ENCODE measurements around the gene PSTPIP2. TPM values are rescaled to one million over a fixed set of nuclear protein-coding genes. Genes with fewer than 3 reads are reported as not detected.

Gene PSTPIP2
- total RNA-seq, 1 experiment from 2014 or later = 3.3 TPM

DNA sequence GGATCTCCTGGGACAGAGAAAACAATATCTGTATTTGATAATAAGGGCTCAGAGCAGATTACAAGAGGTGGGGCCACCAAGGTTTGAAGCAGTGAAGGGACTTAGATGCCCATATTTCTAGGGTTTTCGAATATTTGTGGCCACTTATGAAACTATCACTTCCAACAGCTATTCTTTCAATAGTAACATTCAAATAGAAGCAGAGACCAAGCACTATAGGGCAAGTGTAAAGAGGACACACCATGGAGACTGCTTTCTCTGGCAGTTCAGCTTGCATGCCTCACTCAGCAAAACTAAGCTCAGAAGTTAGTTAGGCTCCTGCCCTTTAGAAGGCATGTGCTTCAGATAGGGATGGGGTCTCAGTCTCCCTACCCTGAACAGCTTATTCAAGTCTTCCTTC is 10.3 kb downstream of the PSTPIP2 start:
- no peak overlapping the region for H3K4ac ChIP-seq (ENCODE audit: low read depth, low read length)
- no peak overlapping the region for H2AFZ ChIP-seq (ENCODE audit: low read length)
- no peaks in the 10 kb centered on the region for H3K79me1 ChIP-seq (ENCODE audit: insufficient read depth, low read depth, low read length, poor library complexity, severe bottlenecking)
- no peaks in the 10 kb centered on the region for H3K27me3 ChIP-seq (ENCODE audit: insufficient read depth, low read length)
- no peak overlapping the region for H3K18ac ChIP-seq (ENCODE audit: insufficient read length, low read depth, low read length)
- Mint-ChIP-seq H3K9me3 (no peaks in the 10 kb centered on the region), H3K27ac (no peak overlapping the region), H3K4me1 (peaks cover 0 to 5% of the 10 kb centered on the region in 2 experiments; a peak in 1 of 4 replicates), H3K4me3 (no peak overlapping the region), H3K36me3 (ENCODE audit: insufficient read depth in 1 of 3, low read depth in 3 of 3) (no peaks in the 10 kb centered on the region), H3K27me3 (ENCODE audit: low read depth) (no peaks in the 10 kb centered on the region)
- no peak overlapping the region for H3K14ac ChIP-seq (ENCODE audit: insufficient read depth, low read length)
- WGBS (ENCODE audit: extremely low coverage, insufficient read length, low lambda C conversion rate) = no CpG with 5 or more reads among the region's 1 CpG
- no peak overlapping the region for H3K23ac ChIP-seq (ENCODE audit: insufficient read length, low read depth, low read length)
- H2AK5ac ChIP-seq (ENCODE audit: insufficient read length, low read length) = no peak overlapping the region
- no peaks in the 10 kb centered on the region for H3K9me3 ChIP-seq (ENCODE audit: control insufficient read depth, low read depth, low read length)
- H3K56ac ChIP-seq (ENCODE audit: insufficient read length, low read depth, low read length) = no peak overlapping the region
- H3K4me2 ChIP-seq (ENCODE audit: insufficient read depth, insufficient read length, low read length) = no peak overlapping the region
- H2BK5ac ChIP-seq (ENCODE audit: insufficient read length, low read length) = no peak overlapping the region
- H3K23me2 ChIP-seq (ENCODE audit: insufficient read length, low read depth, low read length, poor library complexity, severe bottlenecking) = no peaks in the 10 kb centered on the region
- H3K79me2 ChIP-seq (ENCODE audit: insufficient read depth, low read length) = no peaks in the 10 kb centered on the region
- no peak overlapping the region for H3K9ac ChIP-seq (ENCODE audit: extremely low read depth, insufficient read length, low read length)
- no peak overlapping the region for H4K8ac ChIP-seq (replicated peaks; ENCODE audit: insufficient read length, low read depth, low read length)
- H2BK15ac ChIP-seq (ENCODE audit: low read depth, low read length) = no peak overlapping the region
- TF ChIP-seq CTCF (conservative IDR thresholded peaks at IDR 0.05) = no peak
- no peak overlapping the region for H4K91ac ChIP-seq (ENCODE audit: insufficient read length, low read depth, low read length)
- no peaks in the 10 kb centered on the region for H3K4me1 ChIP-seq (ENCODE audit: insufficient read depth, low read length)
- no peak overlapping the region for H3T11ph ChIP-seq (ENCODE audit: low read length)
- H2BK20ac ChIP-seq (ENCODE audit: low read depth, low read length, poor library complexity, severe bottlenecking) = no peak overlapping the region
- H4K20me1 ChIP-seq (ENCODE audit: control insufficient read depth, insufficient read depth, insufficient read length) = no peaks in the 10 kb centered on the region
- DNase-seq = no peak
- no peak overlapping the region for H2BK12ac ChIP-seq (ENCODE audit: insufficient read length, low read depth, low read length)
- H2BK120ac ChIP-seq (ENCODE audit: low read depth, low read length, poor library complexity, severe bottlenecking) = no peak overlapping the region
- H4K5ac ChIP-seq (ENCODE audit: insufficient read length, low read depth, low read length) = no peak overlapping the region
- no peak overlapping the region for H3K27ac ChIP-seq (ENCODE audit: insufficient read length, low read depth, low read length)
